WI38 (cell line): Measurements from ENCODE around the gene KRT72.

Experiments used
- H3K4me3 ChIP-seq: 2 replicates; pipeline ENCODE4 v1.5.1; 2011; ENCODE audit warnings: low read depth, mild to moderate bottlenecking, control low read depth, low read length
- CTCF ChIP-seq: IDR thresholded peaks from 2 replicates; pipeline ENCODE4 v1.5.1; 2012; ENCODE audit warnings: low read depth, mild to moderate bottlenecking, control low read depth, low read length

The KRT72 gene

DNA sequence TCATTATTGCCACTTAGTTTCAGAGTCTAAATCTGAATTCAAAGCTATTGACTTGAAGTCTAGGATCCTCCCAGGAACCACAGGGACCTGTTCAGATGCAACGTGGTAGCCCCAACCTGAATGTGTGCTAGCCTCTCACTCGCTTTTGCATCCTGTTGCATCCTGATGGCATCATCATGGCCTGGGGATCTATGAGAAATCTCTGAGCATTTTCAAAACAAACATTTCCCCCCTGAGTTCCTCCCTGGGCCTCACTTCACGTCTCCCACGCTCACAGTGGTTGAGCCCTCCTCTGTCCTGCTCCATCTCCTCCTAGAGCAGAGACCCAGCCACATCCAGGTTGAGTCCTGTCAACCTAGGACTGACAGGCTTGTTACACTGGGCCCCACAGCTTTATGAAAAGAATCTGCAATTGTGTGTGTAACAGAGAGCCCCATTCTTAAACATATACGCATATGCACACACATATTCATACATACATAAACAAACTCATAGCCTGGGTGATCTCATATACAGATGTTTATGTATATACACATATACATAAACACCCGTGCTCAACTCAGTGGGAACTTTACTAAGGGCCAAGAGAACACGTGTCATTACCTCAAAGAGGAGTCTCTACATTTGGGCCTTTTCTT is 5.4 kb upstream of the KRT72 start:
- TF ChIP-seq CTCF = no peak
- no peak overlapping the region for H3K4me3 ChIP-seq

DNA sequence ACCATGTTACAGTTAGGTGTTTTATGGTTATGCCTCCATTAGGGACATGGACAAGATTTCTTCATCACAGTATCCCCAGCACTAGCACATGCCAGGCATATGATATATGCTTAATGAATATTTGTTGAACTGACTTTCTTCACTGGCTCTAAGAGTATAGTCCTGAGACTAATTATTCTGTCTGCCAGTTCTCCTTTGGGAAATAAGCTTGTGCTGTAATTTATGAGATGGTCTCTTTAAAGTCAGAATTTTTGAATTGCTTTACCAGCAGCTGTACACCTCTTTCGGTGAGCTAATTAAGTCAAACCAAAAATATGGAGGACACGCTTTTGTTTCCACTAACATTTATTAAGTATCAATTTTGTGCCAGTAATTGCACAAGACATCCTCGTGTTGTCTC is 4.8 kb upstream of the KRT72 start:
- TF ChIP-seq CTCF = no peak
- no peak overlapping the region for H3K4me3 ChIP-seq

GRCh38 chr12:52605542-52605941 is 4.3 kb upstream of the KRT72 start:
- no peak for TF ChIP-seq CTCF
- no peak overlapping the region for H3K4me3 ChIP-seq

- H3K4me3 ChIP-seq = no peak overlapping the region
- no peak for TF ChIP-seq CTCF
Measured at GRCh38 chr12:52604859-52605258, 3.6 kb upstream of the KRT72 start.

- no peak for TF ChIP-seq CTCF
- no peak overlapping the region for H3K4me3 ChIP-seq
Measured at GRCh38 chr12:52603314-52603713, 2.1 kb upstream of the KRT72 start.

- TF ChIP-seq CTCF = no peak
- no peak overlapping the region for H3K4me3 ChIP-seq
Measured at GRCh38 chr12:52602552-52602951, 1.3 kb upstream of the KRT72 start.

DNA sequence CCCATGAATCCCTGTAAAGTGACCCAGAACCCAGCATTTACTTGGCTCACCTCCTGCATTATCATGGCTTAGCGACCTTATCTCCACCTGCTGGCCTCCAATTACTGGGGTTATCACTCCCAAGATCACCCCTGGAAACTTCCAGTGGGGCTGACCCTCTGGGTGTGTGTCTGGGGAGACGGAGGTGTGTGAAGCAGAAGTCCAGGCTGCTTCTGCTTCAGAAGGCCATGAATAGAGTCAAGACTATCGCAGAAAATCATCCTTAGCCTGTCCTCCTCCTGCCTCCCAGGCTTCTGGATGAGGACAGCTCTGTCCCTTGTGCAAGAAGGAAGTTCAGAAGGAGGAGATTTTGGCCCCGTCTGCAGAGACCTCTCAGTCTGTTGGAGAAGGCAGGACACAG is 408 bp upstream of the KRT72 start:
- no peak overlapping the region for H3K4me3 ChIP-seq
- TF ChIP-seq CTCF = no peak
